Activated effector memory CD4-positive, alpha-beta T cell treated with Interleukin-2 at 50 U/mL for 16 hours (primary cell): ENCODE measurements around the gene ITSN2.

Experiments used
- DNase-seq: peaks from one replicate; pipeline ENCODE4 v3.0.0-alpha.2; 2020

The ITSN2 gene

DNA sequence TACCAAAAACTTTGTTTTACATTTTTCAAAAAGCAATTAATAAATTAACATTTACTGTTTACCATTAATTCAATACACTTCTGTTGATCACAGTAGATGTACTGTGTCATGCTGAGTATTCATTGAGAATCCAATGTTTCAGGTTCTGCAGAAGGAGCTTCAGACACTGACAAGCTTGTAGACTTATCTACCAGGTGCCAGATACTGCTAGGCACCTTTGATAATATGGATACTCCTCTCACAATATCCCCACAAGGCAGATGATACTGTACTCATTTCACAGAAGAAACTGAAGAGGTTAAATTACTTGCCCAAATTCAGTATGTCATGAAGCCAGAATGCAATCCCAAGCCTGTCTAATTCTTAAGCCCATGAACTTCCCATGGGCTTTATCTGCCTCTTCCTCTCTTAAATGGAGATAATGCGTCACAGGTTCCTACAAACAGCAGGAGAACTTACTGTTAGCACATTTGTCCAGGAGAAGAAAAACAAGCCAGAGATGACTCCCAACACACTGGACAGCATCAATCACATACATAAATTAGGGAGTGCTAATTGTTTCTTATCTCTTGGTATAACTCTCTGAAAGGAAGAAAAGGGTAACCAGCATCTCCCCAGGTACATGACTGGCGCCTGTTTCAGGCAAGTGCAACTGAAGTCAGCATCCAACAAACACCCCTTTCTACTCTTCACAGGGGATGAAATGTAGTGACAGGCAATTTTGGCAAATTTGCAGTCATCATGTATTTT lies 27.4 kb downstream of the ITSN2 start:
- DNase-seq, result no peak

DNA sequence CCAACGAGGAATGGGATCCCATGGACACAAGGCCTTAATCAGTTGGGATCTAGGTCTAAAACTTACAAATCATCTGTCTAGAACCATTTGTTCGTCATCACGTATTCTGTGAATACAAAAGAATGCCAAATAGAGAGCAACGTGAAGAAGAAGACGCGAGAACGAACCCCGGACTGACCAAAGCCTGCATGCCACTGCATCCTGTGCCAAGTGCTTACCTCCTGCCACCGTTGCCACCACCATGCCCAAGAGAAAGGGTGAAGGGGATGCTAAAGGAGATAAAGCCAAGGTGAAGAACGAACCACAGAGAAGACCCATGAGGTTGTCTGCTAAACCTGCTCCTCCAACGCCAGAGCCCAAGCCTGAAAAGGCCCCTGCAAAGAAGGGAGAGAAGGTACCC lies 30.2 kb downstream of the ITSN2 start:
- no peak for DNase-seq

DNA sequence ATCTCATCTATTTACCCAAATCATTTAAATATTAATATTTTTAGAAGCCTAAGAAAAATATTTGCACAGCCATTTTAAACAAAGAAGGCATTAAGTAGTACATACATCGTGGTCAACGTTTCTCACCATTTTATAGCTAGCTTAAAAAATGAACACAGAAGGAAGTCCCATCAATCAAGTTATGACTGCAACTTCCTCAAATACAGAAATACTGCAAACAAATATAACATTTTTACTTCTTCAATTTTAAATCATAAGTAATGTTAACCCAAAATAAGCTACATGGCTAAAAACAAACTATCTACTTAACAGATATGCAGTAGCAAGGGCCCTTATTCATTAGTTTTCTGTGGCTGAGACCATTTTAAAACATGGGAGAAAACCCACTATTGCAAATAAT lies 30.6 kb downstream of the ITSN2 start:
- DNase-seq, result no peak

DNA sequence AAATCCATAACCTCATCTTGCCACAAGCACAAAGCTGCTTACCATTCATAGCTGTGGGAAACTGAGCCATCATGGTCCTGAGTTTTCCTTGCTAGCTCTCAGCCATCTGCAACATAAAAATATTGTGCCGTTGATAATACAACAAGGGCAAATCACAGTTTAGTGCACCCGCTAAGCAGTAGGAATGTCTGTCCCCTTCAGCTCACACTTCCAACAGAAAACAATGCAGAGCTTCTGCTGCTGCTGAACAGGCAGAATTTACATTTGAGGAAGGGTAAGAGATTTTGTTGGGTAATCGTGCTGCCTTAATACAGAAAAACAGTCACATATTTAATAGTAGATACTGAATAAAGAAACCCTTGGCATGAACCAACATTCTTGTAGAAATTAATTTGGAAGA lies 32.3 kb downstream of the ITSN2 start:
- no peak for DNase-seq

DNA sequence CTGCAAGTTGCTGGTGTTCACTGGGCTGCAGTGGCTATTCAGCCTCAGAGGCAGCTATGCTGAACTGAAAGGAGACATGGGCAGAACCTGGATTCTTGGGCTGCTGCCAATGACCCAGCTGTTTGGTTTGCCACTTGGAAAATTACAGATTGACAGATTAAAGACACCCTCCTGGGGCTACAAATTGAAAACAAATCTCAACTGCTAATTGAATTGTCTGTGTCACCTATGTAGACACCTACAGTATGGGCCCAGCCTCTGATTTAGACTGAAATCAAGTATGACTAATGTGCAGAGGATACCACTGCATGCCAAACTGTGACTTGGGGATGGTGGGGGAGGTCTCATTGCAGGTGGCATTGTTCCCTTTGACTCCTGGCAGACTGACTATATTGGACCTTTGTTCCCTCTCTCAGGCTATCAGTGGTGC lies 42.8 kb downstream of the ITSN2 start:
- DNase-seq, result no peak

DNA sequence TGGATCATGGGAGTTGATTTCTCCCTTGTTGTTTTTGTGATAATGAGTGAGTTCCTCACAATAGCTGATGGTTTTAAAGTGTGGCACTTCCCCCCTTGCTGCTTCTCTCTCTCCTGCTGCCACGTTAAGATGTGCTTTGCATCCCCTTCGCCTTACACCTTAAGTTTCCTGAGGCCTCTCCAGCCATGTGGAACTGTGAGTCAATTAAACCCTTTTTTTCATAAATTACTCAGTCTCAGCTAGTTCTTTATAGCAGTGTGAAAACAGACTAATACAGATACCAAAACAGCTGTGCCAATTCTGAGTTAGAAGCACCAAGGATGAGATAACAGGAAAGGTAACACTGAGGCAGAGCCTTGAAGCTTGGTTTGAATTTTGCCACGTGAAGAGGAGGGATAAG lies 44.7 kb downstream of the ITSN2 start:
- no peak for DNase-seq

DNA sequence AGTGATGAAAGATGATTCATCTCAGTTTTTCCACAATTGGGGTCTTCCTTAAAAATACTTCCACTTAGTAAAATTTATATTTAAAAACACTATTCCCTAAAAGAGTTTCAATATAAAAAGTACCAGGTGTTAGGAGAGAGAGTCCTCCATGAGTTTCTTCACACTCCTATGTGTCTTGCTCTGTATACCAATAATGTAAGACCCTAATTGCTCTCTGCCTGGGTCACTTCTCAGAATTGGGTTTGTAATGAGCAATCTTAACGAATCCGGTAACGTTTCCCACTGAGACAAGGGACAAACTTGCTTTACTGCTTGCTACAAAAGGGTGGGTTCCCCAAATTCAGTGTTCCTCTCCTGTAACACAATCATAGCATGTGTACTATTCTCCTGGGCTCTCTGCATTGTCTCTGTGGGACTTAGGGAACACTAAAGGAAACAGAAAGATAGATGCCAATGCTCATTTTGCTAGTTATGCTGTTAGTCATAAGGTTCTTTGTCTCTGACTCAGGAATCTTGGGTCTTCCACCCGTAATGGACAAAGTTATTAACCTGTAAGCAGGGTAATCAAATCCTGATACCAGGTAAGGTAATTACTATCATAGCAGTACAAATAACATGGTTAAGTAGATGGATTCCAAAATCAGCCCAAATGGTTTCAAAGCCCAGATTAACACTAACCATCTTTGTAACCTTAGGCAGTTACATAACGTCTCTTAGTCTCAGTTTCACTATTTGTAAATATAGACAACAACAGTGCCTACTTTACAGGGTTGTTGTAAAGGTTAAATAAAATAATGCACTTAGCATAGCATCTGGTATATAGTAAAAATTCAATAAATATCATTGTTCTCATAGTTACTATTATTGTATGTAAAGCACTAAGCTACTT lies 46.3 kb downstream of the ITSN2 start:
- DNase-seq, result no peak

DNA sequence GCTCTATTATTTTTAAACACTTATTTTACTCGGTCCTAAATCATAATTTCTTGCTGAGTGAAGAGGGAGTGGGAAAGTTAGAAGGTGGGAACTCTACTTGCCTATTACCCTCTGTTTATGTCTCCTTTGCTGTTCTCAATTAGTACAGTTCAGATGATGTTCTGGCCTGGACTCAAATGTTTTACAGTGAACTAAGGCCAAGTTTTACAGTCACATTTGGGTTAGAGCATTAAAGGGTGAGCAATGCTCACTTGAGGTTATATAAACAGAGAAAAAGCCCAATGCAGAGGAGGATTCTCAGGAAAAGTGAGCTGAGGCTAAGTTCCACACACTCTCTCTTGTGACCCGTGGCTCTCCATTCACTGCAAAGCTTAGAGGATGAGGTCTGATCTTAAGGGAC lies 52.4 kb downstream of the ITSN2 start:
- DNase-seq, result no peak

DNA sequence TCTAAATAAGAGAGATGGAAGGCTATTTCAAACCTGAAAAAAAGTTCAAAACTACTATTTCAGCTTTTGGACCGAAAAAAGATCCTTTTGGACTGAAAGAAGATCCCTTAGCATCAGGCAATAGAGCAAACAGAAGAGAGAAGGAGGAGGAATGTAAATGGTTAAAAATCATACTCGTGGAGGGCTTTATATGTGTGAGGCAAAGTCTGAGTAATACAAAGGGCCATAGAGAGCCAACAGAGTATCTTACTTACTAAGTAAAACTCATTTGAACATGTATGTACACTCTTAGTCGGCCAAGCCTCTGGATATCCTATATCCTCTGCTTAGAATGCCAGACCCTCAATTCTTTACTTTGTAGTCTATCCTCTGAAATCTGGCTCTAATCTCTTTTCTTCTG lies 55.7 kb downstream of the ITSN2 start:
- no peak for DNase-seq

DNA sequence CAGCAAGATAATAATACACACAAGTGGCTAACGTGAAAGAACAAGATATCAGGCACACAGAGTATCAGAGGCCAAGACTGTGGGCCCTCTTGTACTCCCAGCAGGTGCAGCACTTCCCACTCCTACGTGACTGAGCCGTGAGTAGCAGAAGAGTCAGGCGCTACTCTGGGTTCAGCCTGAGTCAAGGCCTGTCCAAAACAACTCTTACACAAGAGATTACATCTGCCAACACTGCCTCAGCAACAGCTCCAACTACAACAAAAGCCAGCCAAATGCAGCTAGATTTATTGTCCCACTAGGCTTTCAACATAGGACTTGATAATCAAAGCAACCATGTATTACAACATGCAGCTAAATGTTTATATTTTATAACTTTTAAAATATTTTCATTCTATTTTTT lies 56.2 kb downstream of the ITSN2 start:
- no peak for DNase-seq

DNA sequence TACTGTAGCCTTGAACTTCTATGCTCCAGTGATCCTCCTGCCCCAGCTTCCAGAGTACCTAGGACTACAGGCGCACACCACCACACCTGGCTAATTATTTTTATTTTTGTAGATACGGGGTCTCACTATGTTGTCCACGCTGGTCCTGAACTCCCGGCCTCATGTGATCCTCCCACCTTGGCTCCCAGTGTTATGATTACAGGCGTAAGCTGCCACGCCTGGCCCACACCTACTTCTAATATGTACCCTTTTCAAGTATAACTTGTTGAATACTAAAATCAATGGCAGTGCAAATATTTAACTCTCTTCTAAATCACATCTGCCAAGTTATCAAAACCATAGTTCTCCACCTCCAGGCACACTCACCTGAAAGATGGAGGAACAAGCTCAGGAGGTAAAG lies 58.7 kb downstream of the ITSN2 start:
- no peak for DNase-seq

DNA sequence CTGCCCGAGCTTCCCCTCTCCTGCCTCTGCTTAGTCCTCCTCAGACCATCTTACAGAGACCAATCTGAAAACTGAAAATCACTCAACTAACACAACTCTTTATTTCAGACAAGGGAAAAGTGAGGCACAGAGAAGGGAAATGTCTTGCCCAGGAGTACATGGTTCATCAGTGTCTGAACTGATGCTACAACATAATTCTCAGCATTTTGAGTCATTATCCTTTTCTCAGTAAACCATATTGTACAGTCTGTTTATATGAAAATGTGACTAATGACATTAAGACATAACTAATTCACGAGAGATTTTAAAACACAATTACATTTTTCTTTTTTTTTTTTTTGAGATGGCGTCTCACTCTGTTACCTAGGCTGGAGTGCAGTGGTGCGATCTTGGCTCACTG lies 62.7 kb downstream of the ITSN2 start:
- no peak for DNase-seq

DNA sequence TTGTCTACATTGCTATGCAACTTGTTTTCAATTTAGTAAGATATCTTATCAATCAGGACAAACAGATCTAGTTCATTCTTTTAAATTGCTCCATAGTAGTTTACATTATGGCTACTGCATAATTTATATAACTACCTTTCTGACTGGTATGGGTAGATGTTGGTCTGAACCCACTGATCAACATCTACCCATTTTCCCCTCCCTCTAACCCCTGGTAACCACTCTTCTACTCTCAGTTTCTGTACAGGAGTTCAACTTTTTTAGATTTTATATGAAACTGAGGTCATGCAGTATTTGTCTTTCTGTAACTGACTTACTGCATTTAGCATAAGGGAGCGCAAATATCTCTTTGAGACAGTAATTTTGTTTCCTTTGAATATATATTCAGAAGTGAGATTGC lies 73.2 kb downstream of the ITSN2 start:
- DNase-seq, result no peak

DNA sequence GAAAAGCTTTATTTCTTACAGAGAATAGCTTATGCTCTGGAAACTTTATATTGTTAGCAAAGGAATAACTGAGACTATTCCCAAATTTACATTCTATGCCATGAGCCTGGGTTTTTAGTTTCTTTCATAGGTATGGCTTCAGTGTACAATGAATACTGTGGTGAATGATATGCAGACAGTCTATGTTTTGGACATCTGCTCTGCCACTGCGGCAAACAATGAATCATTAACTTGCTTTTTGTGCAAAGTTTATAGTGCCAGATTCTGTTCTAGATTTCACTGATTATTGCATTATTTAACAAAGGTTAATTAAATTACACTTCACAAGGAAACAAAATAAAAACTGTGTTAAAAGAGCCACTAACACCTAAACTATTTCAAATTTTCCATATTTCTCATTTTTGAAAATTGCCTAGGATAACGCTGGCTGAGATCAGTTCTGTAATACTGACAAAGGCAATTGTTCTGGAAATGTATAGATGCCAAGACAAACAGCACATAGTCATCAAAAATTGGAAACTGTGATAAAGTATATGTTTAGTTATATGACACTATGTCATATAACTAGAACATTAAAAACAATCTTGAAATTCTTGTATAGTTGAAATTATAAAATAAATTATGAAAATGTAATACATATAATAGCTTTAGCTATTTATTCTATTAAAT lies 74.7 kb downstream of the ITSN2 start:
- no peak for DNase-seq

DNA sequence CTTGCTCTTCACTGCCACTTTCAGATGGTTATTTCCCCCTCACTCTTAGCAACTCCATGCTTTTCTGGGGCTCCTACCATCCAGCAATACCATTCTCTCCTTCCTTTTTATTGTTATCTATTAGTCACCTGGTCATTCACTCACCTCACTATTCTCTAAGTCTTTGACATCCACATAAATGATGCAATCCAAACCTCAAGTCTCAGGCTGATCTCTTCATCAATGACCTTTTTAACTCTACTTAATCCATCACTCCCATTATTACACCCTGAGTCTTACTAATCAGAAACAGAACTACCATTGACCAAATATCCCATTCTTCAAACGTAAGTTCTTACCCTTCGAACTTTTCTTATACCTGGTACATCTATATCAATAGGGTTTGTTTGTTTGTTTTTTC lies 79.7 kb downstream of the ITSN2 start:
- DNase-seq, result no peak

DNA sequence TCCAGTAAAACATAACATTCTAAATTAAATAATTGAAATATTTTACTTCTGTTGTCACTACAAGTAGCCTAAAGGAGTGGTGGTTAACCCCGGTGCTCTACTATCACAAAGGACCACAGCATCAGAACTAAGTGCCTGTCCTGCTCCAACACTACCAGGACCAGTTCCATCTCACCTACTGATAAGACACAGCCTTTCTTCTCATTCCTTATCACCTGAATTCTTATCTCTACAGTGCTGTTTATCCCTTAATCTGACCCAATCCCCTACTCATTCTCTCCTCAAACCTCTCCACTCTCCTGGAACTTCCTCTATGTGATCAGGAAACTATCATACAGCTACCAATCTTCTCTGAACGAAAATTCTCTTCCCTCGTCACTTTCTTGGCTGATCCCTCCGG lies 80.2 kb downstream of the ITSN2 start:
- no peak for DNase-seq

DNA sequence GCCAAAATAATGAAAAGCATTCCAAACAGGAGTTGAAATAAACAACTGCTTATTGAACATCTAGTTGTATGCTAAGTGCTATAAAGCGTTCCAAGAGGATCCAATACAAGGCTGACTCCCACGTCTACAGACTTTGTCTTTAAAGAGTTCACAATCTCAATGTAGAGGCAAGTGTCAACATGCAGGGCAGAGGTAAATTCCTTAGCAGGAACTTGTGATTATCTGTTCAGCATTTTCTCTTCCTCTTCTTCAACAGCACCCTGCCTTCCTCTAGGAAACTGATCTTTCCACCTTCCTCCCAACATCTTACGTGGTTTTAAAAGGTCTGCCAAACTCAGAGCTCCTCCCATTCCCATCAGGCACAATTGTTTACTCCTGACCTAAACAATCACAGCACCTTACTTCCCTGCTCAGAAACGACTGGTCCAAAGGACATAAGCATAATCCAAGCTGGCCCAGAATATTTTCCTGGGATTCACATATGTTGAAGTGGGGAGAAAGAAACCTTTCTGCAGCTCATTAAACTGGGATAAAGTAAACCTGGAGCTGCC lies 83.9 kb downstream of the ITSN2 start:
- DNase-seq, result no peak

DNA sequence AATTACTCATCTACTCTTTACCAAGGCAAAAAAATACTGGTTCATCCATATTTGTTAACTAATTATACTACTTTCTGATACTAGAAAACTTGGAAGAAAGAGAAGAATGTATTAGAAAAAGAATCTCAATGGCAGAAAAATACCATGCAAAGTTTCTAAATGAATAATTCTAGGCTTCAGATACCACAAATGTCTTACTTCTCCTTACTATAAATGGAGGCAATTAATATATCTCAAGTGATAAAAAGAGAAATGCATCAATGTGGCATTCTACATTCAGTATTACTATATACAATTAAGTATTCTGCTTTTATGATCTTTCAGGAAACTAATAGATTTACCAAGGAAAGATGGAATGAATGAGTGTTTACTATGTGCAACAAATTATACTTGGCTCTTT lies 85.5 kb downstream of the ITSN2 start:
- DNase-seq, result no peak

DNA sequence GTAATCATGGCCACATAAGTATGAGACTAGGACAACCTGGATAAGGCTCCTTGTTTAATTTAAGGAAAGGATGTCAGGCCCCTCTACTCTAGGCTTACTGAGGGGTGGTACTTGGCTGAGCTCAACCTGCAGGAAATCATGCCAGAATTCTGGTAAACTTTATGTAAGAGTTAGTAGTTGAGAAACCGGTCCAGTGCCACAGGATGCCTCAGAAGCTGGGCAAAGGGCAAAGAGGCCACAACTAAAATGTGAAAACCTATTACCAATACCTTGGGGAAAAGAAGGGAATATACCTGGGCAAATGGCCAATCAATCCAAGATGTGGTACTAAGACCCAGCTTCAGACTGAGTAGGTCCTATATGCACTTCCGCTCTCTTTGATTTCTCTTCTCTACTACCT lies 86.7 kb downstream of the ITSN2 start:
- no peak for DNase-seq

DNA sequence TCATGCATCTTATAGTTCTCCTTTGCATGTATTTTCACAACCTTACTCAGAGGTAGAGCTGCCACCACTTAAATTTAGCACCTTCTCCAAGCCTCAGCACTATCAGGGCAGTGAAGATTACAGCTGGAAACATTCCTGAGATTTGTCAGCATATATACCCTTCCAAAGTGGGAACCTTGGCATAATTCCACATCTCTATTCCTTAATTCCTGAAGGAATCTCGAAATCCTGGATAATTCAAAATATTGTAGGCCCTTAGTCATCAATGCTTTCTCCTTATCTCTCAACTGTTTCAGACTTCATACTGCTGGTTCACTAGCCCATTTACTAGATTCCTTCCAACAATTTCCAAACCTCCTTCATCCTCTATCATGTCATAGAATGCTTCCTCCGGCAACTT lies 87.4 kb downstream of the ITSN2 start:
- DNase-seq, result no peak

DNA sequence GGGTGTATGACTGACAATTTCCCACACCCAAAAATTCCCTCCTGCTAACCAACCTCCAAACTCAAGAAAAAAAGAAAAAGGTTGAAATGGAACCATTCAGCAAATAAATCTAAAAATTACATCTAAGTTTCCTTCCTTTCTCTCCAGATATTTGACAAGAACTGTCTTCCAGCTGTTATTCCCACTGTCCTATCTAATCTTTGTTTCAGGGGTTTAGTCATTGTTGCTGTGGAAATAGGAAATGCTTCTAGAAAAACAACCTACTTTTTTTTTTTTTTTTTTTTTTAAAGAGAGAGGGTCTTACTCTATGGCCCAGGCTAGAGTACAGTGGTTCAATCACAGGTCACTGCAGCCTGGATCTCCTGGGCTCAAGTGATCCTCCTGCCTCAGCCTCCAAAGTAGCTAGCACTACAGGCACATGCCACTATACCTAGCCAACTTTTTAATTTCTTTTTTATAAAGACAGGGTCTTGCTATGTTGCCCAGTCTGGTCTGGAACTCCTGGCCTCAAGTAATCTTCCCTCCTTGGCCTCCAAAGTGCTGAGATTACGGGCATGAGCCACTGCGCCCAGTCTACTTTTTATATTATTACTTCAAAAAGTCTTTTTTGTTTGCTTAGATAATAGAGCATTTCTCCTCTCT lies 88.1 kb downstream of the ITSN2 start:
- DNase-seq, result no peak

DNA sequence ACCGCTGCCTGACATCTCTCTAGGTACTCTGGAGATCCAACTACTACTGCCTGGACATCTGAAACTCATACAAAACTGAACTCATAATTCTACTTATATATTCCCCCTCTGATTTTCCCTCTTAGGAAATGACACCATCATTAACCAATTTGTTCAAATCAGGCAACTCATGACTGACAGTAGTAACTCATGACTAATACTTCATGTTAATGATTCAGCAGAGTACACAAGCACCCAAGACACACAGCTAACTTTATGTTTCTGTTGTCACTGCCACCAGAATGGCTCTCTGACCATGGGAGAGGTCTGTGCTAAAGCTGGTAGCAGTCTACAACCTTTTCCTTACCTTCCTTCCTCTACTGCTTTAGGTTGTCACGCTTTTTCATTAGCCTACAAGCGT lies 91.1 kb downstream of the ITSN2 start:
- no peak for DNase-seq

DNA sequence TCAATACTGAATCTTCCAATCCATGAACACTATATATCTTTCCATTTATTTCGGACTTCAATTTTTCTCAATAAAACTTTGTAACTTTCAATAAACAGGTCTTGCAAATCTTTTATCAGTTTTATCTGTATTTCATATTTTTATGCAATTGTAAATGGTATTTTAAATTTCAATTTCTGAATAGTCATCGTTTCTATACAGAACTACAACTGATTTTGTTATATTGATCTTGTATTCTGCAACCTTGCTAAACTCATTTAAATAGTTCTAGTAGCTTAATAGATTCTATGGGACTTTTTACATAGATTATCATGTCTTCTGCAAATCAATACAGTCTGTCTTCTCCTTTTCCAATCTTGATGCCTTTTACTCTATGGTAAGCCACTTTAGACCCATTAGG lies 95.1 kb downstream of the ITSN2 start:
- no peak for DNase-seq
